LNCAP (cell line): ENCODE measurements around the gene TMTC2.

Experiments
- TF ChIP-seq, protein P1 (sequence below): fragments of 450-650 bp; IDR thresholded peaks from 2 replicates; pipeline ENCODE4 v1.5.1; 2017; ENCODE audit warnings: mild to moderate bottlenecking

Gene TMTC2

DNA sequence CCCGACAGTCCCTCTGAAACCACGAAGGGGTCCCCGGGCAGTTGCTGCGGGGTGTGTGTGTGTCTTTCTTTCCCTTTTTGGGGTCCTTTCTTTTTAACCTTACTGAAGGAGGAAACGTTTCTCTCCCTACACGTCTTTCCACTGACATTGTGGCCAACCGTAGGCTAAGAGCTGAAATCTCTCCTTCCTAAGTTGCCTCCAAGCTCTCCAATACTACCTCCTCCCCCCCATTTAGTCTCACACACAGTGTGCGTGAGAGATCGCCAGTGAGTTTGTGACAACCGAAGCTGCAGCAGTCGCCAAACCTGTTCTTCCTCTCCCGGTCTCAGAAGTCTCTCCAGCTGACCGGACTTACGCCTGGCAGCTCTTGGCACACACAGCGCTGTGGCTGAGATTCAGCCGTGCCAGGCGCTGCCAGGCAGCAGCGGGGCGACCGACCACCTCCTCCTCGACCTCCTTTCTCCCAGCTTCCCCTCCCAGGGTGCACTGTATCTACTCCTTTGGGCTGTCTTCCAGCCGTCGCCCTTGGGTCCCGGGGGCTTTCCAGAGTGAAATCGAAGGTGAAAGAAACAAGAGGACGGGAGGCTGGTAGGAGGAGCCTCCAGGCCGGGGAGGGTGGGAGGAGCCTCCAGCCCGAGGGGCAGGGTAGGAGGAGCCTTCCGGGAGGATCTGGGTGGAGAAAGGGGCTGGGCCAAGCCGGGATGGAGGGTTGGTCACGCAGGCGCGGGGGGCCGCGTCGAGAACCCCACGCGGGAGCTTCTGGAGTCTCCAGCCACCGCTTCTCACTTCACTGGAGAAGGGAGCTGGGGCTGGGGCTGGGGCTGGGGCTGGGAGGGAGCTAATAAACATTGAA, at the start of gene TMTC2:
TMTC2 (plus strand) TSS at position 739 of the 853 bp plus-strand sequence.
- TF ChIP-seq, protein P1, sequence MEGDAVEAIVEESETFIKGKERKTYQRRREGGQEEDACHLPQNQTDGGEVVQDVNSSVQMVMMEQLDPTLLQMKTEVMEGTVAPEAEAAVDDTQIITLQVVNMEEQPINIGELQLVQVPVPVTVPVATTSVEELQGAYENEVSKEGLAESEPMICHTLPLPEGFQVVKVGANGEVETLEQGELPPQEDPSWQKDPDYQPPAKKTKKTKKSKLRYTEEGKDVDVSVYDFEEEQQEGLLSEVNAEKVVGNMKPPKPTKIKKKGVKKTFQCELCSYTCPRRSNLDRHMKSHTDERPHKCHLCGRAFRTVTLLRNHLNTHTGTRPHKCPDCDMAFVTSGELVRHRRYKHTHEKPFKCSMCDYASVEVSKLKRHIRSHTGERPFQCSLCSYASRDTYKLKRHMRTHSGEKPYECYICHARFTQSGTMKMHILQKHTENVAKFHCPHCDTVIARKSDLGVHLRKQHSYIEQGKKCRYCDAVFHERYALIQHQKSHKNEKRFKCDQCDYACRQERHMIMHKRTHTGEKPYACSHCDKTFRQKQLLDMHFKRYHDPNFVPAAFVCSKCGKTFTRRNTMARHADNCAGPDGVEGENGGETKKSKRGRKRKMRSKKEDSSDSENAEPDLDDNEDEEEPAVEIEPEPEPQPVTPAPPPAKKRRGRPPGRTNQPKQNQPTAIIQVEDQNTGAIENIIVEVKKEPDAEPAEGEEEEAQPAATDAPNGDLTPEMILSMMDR: no peak

DNA sequence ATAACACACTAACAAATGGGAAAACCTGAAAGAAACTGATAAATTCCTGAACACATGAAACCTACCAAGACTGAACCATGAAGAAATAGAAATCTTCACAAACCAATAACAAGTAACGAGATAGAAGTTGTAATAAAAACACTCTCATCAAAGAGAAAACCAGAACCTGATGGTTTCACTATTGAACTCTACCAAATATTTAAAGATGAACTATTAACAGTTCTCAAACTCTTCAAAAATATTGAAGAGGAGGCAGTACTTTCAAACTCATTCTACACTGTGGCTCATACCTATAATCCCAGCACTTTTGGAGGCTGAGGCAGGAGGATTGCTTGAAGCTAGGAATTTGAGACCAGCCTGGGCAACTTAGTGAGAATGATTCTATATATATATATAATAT, 48.4 kb upstream of the TMTC2 start:
- TF ChIP-seq, protein P1: no peak

DNA sequence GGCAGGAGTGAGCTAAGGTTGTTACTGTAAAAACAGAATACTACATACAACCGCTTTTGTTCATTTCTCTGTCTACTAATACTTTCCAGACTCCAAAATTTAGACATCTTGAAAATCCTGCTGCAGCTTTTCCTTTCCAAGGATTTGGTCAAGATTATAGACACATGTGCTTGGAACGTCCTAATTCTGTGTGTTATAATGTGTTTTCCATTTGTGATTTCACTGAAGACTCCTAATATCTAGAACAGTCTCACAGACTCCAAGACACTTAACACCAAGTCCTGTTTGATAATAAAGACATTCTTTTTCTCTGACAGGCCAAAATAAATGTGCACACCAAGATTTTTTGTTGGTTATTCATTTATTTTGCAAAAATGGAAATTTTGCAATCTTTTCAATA, 41.8 kb upstream of the TMTC2 start:
- TF ChIP-seq, protein P1: no peak

DNA sequence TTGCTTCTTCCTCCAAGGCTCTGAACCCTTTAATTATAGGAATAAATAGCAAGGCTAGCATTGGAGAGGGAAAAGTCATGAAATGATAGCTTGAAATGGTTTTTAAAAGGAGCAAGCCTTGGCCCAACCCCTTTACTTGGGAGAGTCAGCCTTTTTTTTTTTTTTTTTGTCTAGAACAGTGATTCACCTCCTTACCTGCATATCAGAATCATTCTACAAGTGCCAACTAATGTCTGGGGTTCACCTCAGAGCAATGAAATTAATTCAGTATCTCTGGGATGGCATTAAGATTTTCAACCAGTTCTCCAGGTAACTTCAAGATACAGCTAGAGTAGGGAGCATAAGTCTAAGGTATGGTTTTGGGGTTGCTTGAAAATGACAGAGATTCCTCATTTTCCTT, 41.3 kb upstream of the TMTC2 start:
- TF ChIP-seq, protein P1: no peak

DNA sequence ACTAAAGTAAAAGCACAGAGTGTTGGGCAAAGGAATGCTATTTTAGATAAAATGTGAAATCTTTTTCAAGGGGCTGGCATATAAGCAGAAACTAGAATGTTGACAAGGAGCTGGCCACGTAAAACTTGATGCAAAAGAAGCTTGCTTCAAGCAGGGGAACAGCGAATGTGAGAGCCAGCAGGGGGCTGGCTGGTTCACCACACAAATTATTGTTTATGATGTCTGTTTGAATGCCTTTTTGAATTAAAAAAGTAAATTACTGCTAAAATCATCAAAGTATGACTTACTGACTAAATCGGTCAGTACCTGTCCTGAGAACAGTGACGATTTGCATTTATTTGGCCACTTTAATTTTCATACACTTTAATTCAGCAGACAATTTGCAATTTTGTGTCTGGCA, 38.9 kb upstream of the TMTC2 start:
- TF ChIP-seq, protein P1: no peak

DNA sequence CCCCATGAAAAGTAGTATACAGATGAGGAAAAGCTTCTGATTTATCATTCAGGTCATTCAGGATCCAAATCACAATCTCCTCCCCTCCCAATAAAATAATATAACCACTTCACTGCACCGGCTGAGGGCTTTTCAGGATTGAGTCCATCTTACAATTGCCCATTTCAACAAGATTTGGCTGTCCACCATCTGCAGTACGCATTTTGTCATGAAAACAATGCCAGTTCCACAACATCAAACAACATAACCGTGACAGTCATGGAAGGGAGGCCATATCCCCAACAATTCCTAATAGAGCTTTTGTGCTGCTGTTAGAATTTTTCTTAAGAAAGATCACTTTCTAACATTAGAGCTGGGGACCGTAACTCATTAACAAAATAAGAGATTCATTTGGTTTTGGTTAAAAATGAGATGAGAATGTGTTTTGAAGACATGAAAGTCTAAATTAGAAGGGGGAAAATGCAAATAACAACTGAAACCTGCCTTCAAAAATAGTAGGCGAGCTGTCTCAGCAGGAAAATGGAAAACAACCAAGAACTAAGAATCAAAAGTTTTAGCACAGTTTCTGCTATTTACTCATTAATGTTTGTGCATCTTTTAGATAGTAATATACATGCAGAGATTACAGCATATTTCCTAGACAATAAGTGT, 38.3 kb upstream of the TMTC2 start:
- TF ChIP-seq, protein P1: no peak

DNA sequence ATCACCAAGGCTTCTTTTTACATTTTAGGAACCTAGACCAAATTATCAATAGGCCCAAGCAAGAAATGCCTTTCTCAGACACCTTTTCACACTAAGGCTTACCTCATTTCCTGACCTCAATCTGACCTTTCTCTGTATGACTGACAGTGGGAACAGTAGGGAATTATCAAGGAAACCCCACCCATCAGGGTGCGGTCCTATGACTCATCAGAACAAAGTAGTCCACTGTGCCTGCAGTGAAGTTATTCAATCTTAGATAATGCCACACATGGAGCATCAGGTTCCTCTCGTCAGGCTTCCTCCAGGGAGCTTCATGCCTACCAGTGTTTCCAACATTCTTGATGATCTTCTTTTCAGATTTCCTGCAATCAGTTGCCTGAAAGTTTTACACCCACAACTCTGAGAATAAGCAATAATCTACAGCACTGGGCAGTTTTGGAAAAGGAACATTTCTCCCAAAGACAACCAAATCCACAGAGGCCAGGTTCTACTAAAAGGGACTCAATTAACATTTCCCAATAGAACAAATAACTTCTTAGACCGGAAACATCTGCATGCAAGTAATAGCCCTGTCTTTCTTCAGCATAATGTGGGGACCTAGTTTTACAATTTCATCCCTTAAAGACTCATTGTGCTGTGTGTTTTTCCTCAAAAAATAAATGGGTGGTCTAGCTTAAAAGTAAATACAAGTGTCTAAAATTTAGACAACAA, 35.9 kb upstream of the TMTC2 start:
- TF ChIP-seq, protein P1: no peak
